HG03159 (cell line): ENCODE results near the gene SLC52A3.
"Not testable (repeated sequence)": the region's sequence is repeated elsewhere in the genome, so short reads cannot be mapped to it uniquely, and the experiment has no call there.

ENCODE experiments used
- ATAC-seq: cut with Tn5 transposase; IDR thresholded peaks from one replicate; pipeline ENCODE4 v1.9.1; 2021; ENCODE audit warnings: mild to moderate bottlenecking, moderate library complexity; ENCODE audit not compliant: unreplicated experiment

Gene SLC52A3

DNA sequence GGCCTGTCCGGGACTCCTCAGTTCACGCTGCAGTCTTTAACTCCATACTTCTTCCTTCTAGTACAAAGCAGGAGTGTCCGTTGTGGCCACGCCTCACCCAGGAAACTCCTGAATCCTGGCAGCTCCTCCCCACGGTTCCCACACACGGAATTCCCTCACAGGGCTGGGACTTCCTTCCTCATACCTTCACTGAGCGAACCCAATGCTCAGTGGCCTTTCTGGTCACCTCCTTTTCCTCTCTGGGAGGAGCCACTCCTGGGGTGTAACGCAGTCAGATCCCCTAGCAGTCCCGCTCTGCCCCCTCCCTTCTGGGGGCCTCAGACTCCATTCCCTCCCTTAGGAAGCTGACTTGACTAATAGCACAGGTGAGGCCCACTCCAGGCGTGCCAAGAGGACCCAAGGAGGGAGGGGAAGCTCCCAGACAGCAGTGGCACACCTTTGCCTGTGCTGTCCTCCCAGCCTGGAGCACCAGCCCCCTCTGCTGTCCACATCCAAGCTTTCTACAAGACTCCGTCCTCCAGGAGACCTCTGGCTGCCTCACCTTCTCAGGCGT lies at the start of gene SLC52A3:
Gene SLC52A3, minus strand, starts transcription at position 75 of the 553 bp plus-strand sequence. CDS start 2,726 bp downstream, outside the sequence.
- ATAC-seq, result no peak

DNA sequence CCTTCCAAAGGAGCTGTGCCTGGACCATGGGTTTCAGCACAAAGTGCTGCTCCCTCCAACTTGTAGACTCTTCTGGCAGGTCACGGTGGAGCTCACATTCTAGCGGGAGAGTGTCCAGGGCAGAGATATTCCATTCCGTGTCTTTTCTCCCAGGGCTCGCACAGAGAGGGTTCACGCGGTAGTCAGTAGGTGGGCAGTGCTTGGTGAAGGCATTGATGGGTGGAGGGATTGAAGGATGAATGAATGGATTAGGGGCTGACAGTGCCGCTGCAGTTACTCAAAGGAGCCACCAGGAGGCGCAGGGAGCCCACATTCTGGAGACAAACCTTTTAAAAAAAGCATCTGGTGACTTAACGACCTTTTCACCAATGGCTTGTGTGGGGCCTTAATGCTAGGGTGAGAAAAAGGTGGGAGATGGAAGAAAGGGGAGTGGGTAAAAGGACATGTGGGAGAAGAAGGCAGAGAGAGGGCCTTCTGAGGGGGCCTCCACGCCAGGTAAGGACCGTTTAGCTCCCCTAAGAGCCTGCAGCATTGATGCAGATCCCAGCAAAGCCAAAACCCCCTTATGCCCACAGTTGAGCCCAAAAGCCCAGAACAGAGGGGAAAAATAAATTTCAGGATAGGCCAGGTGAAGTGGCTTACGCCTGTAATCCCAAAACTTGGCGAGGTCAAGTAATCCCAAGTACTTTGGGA lies 47.8 kb upstream of the SLC52A3 start:
- no peak for ATAC-seq

GRCh38 chr20:815226-815625 lies 46.9 kb upstream of the SLC52A3 start:
- ATAC-seq, result no peak

DNA sequence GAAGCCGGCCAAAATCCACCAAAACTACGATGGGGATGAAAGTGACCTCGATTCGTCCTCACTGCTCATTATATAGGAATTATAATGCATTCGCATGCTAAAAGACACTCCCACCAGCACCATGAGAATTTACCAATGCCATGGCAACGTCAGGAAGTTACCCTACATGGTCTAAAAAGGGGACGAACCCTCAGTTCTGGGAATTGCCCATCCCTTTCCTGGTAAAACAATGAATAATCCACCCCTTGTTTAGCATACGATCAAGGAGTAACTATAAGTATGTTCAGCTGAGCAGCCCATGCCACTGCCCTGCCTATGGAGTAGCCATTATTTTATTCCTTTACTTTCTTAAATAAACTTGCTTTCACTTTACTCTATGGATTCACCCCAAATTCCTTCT lies 45.1 kb upstream of the SLC52A3 start:
- no peak for ATAC-seq

GRCh38 chr20:812435-812814 lies 44.1 kb upstream of the SLC52A3 start:
- ATAC-seq, result not testable (repeated sequence)

DNA sequence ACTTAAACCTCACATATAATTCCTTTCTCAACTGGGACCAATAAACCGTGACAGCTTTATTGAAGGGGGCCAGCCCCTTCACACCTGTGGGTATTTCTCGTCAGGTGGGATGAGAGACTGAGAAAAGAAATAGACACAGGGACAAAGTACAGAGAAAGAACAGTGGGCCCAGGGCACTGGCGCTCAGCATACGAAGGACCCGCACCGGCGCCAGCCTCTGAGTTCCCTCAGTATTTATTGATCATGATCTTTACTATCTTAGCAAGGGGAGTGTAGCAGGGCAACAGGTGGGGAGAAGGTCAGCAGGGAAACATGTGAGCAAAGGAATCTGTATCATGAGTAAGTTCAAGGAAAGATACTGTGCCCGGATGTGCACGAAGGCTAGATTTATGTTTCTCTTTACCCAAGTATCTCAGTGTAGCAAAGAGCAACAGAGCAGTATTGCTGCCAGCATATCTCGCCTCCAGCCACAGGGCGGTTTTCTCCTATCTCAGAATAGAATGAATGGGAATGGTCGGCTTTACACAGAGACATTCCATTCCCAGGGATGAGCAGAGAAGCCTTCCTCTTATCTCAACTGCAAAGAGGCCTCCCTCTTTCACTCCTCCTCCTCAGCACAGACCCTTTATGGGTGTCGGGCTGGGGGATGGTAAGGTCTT lies 43.6 kb upstream of the SLC52A3 start:
- not testable (repeated sequence) for ATAC-seq

- ATAC-seq, result no peak
Measured at GRCh38 chr20:805713-806112, 37.4 kb upstream of the SLC52A3 start.

- no peak for ATAC-seq
Measured at GRCh38 chr20:801678-802077, 33.4 kb upstream of the SLC52A3 start.

- not testable (repeated sequence) for ATAC-seq
Measured at GRCh38 chr20:800026-800425, 31.7 kb upstream of the SLC52A3 start.

- ATAC-seq, result not testable (repeated sequence)
Measured at GRCh38 chr20:798746-799145, 30.4 kb upstream of the SLC52A3 start.

DNA sequence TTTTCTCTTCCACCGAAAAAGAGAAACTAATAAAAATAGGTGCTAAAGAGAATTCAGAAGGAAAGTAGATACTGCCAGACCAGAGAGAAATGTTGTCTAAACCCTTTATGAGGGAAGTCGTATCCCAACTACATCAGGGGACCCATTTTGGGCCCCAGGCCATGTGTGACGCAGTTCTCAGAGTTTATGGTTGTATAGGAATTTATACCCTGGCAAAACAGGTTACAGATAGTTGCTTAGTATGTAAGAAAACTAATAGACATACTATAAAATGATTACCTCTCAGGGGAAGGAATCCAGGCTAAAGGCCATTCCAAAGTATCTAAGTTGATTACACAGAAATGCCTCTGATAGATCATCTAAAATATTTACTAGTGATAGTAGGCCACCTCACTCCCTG lies 28.6 kb upstream of the SLC52A3 start:
- no peak for ATAC-seq

- ATAC-seq, result no peak
Measured at GRCh38 chr20:792248-792647, 23.9 kb upstream of the SLC52A3 start.

GRCh38 chr20:791056-791455 lies 22.8 kb upstream of the SLC52A3 start:
- ATAC-seq, result no peak

DNA sequence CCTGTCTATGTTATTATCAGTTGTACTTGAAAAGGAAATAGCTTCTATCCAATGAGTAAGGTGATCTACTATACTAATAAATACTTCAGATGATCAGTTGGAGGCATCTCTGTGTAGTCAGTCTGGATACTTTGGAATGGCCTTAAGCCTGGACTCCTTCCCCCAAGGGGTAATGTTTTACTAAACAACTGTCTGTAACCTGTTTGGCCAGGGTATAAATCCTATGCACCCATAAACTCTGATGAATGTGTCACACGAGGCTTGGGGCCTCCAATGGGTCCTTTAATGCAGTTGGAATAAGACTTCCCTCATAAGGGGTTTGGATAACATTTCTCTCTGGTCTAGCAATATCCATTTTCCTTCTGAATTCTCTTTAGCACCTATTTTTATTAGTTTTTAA lies 19.5 kb upstream of the SLC52A3 start:
- ATAC-seq, result no peak

DNA sequence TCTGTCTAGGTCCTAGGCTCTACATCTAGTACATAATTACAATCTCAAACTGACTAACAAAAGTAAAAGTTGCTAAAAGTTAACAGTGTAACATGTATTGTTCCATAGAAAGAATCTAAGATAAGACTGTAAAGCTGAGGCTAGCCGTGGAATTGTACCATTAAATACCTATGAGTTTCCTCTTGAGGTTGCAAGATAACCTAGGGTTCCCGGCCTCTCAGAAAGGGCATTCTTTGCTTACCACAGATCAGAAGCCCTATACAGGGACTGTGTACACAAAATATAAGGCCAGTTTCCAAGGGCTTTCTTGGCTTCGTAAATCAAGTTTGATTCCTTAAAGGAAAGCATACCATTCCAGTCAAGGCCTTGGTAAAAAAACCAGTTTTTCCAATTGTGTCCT lies 11.5 kb upstream of the SLC52A3 start:
- no peak for ATAC-seq

- ATAC-seq, result no peak
Measured at GRCh38 chr20:776165-776564, 7.9 kb upstream of the SLC52A3 start.

- ATAC-seq, result no peak
Measured at GRCh38 chr20:775679-776135, 7.4 kb upstream of the SLC52A3 start.

GRCh38 chr20:774660-775057 lies 6.4 kb upstream of the SLC52A3 start:
- ATAC-seq, result no peak

GRCh38 chr20:774016-774659 lies 5.8 kb upstream of the SLC52A3 start:
- no peak for ATAC-seq

DNA sequence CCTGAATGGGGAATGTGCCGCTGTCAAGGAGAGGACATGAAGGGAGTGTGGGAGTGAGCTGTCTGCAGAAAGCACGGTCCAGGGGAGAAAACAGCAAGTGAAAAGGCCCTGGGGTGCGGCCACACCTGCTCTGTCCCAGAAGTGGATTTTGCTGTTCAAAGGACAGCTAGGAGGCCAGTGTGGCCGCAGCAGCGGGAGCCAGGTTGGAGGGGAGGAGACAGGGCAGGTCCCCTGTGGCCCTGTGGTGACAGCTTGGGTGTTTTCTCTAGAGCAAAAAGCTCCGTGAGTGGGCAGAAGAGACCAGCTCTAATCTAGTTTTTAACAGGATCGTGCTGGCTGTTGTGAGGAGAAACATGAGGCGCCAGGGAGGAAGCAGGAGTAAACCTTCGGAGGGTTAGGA lies 4.5 kb upstream of the SLC52A3 start:
- ATAC-seq, result no peak

- ATAC-seq, result no peak
Measured at GRCh38 chr20:771741-772464, 3.6 kb upstream of the SLC52A3 start.
